Stimulated activated CD8-positive, alpha-beta memory T cell treated with anti-CD3 and anti-CD28 coated beads, Interleukin-4, amount 100 ng/mL, for 48 hours (primary cell): ENCODE data around the gene PPARG.
"Not testable (repeated sequence)": the region's sequence is repeated elsewhere in the genome, so short reads cannot be mapped to it uniquely, and the experiment has no call there.

ENCODE experiments used
- DNase-seq: peaks from one replicate; pipeline ENCODE4 v3.0.0-alpha.2; 2020

PPARG gene

DNA sequence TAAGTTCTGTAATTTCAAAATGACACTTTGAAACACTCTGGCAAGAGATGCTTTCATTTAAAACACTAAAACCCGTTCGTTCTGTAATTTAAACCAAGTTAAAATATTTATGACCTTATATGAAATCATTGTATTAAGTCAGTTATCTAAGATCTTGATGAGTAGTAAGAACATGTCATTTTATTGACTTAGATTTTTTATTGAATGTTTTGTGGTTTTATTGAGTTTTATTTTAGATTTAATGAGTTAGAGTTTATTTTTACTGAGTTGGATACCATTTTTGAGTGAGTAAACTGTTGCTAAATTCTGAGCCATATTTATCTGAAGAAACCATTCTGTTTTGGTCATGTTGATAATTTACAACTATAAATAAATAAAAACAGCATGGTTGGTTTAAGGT, 94.3 kb downstream of the PPARG start:
- DNase-seq: no peak

DNA sequence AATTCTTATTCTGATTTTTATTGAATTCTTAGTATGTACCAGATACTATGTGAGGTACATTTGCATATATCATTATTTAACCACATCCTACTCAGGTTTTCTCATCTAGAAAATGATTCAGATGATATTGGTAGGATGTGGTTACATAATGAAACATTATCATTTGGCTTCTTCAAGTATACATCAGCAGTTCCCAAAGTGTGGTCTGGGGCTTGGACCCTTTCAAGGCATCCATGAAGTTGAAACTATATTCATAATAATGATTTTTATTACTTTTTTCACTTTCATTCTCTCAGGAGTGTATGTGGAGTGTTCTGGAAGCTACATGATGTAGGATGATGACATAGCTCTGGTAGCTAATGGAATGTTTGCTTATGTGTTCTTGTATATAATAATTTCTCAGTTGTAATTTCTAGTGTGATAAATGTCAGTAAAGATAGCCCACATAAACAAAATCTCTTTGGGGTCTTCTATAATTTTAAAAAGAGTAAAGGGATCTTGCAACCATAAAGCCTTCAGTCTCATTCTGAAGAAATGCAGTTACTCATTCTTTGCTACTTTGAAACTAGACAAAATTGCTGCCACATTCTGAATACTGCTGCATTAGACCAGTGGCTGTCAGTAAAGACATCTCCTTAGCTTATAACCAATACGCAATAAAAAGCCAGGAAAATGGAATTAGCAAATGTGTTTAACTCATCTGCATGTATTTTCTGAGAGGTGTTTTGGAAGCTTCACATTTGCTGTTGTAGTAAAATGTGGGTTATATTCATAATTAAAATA, 95.8 kb downstream of the PPARG start:
- no peak for DNase-seq

DNA sequence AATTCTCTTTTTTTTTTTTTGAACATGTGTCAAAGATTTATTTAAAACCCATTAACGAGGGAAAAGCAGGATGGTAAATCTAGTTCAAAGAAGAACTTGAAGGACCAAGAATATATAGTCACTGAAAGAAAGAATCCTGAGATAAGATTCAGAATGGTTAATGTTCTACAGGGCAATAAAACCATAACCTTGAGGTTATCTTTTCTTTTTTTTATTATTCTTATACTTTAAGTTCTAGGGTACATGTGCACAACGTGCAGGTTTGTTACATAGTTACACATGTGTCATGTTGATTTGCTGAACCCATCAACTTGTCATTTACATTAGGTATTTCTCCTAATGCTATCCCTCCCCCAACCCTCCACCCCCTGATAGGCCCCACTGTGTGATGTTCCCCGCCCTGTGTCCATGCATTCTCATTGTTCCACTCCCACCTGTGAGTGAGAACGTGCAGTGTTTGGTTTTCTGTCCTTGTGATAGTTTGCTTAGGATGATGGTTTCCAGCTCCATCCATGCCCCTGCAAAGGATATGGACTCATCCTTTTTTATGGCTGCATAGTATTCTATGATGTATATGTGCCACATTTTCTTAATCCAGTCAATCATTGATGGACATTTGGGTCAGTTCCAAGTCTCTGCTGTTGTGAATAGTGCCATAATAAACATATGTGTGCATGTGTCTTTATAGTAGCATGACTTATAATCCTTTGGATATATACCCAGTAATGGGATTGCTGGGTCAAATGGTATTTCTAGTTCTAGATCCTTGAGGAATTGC, 97.8 kb downstream of the PPARG start:
- DNase-seq: not testable (repeated sequence)

DNA sequence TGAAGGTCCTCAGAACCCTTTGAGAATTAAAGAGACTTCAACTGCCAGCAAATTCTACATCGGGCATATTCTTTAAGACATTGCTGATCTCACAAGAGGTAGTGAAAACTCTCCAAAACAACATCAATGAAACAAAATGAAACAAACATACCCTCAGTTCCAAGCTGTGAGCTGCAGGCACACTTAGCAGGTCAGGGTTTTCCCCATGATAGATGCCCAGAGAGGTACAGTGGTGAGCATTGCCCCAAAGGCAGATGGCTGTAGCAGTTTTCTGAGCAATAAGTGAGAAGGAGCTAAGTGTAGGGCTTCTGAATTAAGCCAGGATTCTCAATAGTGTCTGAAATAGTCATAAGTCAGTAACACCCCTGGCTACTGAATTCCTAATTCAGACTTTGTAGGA, 99.3 kb downstream of the PPARG start:
- DNase-seq: no peak

DNA sequence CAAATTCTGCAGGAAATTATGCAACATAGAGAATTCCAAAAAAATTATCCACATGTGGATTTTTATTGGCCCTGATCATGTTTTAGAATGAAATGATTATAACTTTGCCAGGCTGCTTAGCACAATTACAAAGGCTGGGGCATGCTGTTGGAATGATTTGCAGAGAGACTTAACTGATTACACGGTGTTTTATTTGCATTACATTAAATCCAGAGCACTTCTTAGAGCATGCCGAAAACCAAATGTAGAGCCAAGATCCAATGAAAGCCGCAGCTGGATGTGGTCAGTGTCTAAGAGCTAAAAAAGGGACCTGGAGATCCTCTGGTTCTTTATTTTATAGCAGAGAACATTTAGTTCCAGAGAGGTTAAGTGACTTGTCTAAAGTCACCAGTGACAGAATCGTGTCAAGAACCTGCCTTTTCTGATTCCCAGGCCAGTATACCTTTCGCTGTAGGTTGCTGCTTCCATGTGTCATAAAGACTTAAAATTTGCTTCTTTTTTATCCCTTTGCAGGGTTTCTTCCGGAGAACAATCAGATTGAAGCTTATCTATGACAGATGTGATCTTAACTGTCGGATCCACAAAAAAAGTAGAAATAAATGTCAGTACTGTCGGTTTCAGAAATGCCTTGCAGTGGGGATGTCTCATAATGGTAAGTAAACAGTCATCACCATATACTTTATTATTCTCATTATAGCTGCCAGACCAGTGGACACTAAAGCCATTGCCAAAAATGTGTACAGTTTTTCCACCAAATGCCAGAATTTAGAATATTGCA, 103.4 kb downstream of the PPARG start:
- DNase-seq: no peak

DNA sequence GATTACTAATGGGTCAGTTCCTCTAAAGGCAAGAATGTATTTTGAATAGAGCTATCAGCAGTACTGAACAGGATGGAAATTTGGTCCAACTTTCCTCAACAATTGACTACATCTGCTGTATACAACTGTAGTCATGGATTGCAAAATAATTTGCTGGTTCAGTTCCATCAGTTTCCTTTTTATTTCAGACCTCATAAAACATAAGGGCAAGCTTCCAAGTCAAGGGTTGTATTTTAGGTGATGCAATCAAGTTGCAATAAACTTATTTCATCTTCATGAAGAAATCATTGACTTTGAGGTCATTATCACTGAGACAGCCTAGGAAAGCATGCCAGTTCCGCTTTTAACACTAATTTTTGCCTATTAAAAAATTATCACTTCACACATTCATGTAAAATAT, 105.0 kb downstream of the PPARG start:
- DNase-seq: no peak

DNA sequence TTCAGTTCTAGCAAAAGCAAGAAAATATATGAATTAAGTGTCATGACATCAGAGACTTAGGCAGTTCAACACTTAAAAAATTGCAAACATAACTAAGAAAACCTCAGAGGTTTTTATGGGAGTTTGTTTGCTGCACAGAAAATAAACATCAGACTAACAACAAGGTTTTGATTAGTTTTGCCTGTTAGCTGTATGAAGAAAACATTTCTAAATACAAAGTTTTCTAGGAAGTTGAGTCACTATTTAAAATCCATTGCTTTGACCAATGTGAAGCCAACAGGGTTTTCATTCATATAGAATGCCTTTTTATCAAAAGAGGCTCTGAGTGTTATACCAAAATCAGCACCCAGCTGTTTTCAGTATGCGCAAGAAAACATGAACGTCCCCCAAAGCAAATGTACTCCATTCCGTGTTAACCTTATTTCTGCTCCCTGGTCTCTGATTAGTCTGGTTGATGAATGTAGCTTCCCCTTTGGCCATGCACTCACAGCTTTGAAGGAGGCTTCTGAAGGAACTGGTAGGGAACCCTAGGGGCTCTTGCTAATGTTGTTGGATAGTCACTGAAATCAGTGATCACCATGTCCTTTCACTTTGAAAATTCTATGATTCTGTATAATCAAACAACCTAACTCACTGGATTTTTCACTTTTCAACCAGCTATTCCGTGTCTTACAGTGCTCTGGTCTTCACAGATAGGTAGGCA, 105.8 kb downstream of the PPARG start:
- DNase-seq: no peak

DNA sequence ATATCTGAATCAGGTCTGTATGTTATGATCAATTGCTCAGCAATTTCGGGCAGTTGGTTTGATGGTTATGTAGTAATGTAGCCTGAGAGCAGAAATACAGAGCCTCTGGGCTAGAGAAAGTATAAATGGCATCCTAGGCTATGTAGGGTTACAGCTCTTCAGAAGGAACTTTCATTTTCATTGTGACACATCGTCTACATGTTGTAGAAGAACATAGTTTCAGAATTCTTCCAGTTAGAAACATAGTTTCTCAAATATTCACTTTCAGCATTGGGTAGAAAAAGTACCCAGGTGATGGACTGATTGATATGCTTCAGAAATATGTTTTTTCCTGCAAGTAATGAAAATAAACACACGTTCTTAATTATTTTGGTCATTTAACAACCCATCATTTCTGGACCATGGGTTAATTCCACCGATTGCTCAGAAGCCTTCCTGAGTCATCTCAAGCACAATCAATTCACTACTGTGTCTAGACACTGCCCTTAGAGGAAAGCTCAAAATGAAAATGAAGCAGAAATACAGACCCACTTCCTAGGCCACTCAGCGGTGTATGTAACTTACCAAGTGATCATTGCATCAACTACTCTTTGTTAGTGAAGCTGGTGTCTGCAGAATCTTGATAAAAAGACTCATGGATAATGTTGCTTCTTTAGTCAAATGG, 106.6 kb downstream of the PPARG start:
- peak; percentile 28 for DNase-seq

DNA sequence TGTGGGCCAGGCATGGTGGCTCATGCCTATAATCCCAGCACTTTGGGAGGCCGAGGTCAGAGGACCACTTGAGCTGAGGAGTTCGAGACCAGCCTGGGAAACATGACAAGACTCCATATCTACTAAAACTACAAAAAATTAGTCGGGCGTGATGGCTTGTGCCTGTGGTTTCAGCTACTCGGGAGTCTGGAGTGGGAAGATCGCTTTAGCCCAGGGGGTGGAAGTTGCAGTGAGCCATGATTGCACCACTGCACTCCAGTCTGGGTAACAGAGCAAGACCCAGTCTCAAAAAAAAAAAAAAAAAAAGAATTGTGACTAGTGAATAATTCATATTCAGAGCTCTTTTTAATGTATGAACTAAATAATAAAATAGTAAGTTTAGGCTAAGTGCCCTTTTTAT, 107.6 kb downstream of the PPARG start:
- no peak for DNase-seq

DNA sequence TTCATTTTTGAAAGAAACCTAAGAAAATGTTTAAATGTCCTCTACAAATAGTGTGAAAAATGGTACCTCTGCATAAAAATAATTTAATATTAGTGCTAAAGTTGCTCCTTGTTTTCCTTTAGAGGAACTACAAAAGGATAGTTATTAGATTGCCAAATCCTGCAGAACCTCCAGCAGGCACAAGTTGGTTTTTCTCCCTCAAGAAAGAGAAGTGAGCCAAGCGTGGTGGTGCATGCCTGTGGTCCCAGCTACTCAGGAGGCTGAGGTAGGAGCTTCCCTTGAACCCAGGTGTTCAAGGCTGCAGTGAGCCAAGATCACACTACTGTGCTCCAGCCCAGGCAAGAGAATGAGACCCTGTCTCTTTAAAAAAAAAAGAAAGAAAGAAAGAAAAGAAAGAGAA, 110.4 kb downstream of the PPARG start:
- DNase-seq: no peak

DNA sequence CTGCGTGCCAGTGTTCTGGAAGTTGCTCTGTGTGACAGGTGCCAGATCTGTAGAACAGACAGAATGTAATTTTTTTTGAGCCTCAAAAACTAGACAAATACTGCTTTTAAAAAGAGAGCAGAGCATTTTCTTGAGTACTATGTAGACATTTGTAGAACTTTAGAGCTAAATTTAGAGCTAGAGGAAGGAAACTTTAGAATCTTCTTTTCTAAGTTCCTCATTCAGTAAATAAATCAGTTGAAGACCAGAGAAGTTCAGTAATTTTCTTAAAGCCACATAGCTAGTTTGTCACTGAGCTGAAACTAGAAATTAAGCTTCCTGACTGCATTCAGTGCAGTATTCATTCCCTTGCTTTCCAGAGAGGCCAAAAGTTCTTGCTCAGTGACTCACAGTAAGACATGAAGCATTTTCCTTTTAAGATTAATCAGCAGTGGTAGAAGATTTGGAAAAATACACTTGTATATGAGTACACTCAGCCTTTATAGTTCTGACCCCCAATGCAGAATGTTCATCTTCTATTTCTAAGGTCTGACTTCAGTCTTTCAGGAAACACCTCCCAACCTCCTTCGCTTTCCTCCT, 111.8 kb downstream of the PPARG start:
- no peak for DNase-seq

DNA sequence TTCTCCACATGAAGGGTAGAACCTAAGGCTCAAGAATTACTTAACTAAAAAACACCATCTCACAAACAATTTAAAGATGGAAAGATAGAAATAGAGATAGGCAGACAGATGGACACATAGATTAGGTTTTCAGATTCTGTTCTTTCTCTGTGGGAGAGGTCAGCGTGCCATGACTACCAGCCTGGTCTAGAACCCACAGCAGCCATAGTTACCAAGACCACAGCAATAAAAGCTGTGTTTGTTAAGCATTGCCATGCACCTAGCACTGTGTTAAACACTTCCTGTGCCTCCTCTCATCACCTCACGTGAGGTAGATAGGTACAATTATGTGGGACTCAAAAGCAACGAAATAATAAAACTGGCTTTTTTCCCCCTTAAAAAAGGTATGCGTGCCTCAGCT, 112.3 kb downstream of the PPARG start:
- no peak for DNase-seq

DNA sequence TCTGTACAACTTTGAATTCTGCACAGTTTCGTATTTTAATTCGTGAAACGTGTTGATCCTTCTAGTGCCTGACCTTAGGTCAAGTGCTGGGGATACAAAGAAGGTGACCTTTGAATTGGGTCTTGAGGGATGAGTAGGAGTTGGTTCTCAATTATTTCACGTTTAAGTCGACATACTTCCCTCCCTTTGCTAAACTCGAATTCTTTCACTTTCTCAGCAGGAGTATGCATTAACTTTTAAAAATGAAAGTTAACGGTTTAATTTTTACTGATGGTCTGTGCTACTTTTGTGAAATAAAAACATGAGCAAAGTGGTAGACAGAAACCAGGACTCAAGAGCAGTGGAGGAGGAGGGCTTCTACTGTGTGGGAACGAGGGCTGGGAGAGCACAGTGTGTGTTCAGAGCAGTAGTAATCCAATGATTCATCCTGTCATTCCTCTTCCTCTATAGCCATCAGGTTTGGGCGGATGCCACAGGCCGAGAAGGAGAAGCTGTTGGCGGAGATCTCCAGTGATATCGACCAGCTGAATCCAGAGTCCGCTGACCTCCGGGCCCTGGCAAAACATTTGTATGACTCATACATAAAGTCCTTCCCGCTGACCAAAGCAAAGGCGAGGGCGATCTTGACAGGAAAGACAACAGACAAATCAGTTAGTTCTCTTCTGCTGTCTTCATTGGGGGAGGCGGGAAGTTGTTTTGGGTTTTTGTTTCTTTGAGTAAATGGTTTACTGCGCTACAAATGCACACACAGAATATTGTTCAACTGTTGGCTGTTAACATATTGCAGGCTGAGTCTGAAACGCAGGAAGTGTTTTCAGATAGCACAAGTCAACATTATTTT, 116.8 kb downstream of the PPARG start:
- DNase-seq: no peak

DNA sequence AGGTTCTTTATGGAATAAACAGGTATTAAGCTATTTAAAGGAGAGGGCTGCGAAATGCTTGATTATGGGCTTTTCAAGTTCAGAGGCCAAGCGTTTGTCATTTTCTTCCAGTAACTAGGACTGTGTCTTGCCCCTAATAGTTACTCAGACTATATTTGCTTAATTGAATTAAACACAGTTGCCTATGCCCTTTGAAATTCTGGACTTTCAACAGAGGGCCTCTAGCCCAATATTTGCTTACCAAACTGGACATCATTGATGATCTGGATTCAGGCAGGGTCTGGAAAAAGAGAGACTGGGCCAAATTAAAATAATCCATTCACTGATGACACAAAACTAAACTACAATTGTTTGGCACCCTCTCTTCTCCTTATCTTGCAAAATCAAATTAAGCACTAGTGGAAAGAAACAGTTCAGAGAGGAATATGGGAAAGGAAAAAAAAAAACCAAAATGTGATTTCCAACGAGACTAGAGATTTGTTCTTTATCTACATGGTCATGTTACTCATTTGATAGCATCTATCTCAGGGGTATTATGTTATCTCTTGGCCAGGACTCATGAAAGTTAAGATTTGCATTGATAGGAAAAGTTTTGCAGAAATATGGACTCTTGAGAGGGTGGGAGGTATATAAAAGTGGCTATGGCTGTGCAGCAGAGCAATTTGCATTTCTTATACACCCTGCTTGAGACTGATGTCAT, 120.3 kb downstream of the PPARG start:
- no peak for DNase-seq

DNA sequence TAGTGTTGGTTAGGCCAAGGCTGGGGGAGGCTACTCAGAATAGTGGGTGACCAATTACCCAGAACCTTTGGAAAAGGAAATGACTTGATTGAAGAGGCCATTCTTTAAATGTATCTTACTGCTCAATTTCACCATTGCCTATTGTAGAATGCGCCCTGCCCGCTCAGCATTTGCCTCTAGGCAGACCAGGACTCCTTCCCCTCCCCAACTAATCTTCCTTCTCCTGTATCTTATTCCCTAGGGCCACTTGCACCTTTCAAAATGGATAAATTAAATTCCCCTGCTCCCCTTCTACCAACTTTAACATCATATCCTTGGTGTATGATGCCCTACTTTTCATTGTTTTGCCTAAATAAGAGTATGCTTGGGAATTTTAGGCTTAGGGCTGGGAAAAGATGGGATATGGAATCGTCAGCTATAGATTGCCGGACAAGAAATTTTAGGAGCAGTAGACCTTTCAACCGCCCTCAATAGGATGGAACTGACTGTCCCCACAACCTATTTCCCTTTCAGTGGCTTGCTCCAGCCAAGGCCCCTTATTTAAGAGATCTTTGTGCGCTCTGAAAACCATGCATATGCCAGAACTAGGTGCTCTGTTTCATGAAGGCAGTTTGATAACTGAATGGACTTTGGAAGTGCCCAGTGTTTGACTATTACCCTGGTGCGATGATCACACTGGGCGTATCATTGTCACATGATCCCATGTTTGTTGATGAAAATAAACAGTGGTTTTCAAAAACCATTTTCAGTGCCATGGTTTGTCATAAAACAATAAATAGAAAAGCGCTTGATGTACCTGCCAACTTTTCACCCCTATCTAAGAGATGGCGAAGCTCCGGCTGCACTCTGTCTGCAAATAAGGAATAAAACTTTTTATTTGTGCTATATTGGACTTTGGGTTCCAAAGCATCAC, 121.1 kb downstream of the PPARG start:
- DNase-seq: no peak

DNA sequence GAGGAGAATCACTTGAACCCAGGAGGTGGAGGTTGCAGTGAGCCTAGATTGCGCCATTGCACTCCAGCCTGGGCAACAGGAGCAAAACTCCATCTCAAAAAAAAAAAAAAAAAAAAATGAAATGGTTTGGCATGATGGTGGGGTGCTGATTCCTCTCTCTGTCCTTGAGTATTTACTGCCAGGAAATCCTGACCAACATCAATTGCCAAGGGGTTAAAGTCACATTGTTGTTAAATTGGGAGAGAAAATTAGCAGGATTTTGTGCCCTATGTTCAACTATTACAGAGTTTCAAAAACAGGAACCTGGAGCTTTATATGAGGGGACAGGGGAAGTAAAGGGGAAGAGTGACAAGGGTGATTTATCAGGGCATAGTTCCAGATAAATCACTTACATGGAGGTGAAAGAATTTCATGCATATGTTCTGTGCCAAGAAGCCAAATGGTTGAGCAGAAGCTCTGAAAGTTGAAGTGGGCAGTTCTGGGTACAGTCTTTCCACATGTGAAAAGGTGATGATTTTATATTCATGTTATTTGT, 124.9 kb downstream of the PPARG start:
- no peak for DNase-seq

DNA sequence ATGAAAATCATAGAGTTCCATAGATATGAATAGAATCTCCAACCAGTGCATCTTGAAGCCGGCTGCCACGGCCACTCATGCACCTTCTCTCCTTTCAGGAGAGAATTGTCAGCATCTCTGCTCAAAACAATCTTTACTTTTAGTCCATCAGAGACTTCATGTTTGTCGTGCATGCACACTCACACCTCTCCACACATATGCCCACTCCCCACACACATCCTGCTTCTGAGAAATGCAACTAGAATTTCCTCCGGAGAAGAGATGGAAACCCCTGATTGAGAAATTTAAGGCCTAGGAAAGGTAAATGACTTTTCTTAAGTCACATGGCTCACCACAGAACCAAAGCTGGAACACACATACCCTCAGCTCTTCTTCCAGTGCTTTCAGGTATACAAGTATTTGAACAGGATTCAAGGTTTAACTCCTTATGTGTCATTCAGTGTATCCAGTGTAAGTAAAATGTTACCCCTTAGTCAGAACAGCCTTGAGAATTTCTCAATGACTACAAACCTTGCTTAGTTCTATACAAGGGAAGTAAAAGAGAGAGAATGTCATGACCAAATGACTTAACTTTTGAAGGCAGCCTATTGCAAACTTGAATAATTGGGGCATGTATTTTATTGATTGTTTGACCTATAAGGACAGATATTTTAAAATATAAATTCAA, 126.3 kb downstream of the PPARG start:
- no peak for DNase-seq

DNA sequence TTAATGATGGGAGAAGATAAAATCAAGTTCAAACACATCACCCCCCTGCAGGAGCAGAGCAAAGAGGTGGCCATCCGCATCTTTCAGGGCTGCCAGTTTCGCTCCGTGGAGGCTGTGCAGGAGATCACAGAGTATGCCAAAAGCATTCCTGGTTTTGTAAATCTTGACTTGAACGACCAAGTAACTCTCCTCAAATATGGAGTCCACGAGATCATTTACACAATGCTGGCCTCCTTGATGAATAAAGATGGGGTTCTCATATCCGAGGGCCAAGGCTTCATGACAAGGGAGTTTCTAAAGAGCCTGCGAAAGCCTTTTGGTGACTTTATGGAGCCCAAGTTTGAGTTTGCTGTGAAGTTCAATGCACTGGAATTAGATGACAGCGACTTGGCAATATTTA, 127.9 kb downstream of the PPARG start:
- DNase-seq: no peak

DNA sequence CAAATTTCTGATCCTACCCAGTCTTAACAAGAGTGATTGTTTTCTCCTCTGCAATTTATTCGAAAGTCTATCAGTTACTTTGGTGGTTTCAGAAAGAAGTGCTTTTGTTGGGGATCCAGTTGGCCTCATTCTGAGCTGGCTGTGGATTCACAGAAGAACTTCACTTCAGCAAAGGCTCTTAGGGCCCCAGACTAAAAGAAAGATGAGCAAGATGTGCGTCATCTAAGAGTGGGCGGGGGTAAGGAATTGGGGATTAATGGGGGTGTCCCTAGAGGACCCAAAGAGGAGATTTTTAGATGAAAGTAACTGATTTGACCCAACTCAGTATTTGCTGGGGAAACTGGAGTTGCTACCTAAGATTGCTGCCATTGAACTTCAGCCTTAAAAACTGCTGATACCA, 131.5 kb downstream of the PPARG start:
- peak; percentile 65 for DNase-seq
